Measurements from ENCODE around the gene NFKBIE.

NFKBIE gene

DNA sequence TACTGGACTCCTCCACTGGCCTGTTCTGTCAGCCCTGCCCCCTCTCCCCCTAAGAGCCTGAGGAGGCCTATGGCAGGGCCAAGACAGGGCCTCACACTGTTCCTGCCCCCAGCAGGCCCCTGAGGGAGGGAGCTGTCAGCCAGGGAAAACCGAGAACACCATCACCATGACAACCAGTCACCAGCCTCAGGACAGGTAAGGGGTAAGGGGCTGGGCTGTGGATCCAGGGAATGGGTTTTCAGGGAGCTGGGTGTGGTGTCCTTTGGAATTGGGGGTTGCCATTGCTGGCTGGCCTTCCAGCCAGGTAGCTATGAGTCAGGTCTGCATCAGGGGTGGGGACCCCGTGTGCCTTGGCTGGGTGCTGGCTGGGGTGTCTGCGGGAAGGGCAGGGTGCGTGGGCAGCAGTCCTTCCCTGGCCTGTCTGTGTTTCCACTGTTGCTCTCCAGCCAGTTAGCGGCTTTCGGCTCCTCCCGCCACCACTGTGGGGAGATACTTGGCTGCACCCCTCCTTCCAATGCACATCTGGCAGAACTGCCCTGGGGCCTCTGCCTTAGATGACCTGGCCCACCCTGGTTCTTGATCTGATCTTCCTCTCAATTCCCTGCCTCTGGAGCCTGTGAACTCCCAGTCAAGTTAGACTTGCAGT is 38.1 kb downstream of the NFKBIE start:
- TF ChIP-seq JUND (IDR thresholded peaks at IDR 0.05; ENCODE audit: low read depth): no peak
- DNase-seq (ENCODE audit: low read depth in 1 of 2, low spot score in 1 of 2): no peak
- in situ Hi-C loops (cut with HindIII; ENCODE audit: low pct_unique_long_range_greater_than_20kb, low sequenced_read_pairs): no loop called here

DNA sequence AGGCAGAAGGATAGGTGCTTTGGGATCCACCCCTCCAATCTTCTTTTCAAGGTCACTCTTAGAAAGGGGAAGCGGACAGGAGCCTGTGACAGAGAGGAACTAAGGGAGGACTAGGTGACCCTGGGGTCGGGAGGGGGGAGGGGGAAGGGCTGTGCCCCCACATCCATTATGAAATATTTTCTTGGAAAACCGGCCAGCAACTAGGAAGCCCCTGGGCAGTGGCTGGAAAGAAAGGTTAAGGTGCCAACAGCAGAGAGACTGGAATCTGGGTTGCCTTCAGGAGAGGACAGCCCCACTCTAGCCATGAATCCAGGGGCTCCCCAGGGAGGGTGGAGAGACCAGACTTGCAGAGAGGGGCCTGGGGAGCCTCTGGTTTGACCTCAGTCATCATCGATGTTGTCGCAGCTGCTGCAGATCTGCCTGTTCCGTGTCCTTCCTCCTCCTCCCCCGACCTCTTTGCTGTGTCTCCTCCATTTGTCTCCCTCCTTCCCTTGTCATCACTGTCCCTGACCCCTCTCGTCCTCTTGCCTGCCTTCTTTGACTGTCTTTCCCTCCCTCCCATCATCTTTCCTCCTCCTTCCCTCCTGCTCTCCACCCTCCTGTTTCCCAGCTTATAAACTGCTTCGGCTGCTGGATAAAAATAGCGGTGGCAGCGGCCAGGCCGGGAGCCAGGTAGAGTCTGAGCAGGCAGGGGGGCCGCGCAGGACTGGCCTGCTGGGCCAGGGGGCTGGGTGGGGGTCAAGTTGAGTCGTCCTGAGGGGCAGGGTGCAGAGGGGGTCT is 38.8 kb downstream of the NFKBIE start:
- no peak for DNase-seq (ENCODE audit: low read depth in 1 of 2, low spot score in 1 of 2)
- TF ChIP-seq JUND (IDR thresholded peaks at IDR 0.05; ENCODE audit: low read depth): no peak
- in situ Hi-C loops (cut with HindIII; ENCODE audit: low pct_unique_long_range_greater_than_20kb, low sequenced_read_pairs): no loop called here

DNA sequence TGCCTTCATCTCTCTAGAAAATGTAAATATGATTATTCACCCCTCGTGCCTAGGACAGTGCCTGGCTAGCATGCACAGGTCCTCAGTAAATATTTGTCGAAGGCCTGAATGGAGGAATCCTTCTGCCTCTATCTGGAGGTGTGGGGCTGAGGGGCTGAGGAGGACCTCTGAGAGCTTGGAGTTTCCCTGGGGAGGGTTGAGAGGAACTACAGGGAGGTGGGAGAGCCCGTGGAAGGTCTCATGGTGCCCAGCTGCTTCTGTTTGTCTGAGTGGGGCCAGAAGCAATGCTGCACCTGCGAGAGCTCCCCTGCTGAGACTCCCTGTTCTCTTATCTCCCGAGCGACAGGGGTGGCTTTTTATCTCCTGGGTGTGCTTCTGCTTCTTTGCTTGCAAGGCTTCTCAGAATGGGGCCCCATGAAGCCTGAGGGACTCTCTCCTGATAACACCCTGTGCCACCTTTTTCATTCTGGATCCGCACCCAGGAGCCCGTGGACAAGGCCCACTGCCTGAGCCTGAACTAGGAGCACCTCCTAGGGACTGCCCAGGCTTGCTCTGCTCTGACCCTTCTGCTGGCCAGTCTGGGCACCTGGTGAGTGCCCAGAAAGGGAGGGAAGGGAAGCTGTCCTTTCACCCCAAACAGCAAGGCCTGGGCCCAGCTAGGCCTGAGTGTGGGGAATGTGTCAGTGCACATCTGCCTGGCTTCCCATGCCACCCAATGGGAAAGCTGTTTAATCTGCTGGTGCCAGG is 39.6 kb downstream of the NFKBIE start:
- in situ Hi-C loops (cut with HindIII; ENCODE audit: low pct_unique_long_range_greater_than_20kb, low sequenced_read_pairs): no loop called here
- DNase-seq (ENCODE audit: low read depth in 1 of 2, low spot score in 1 of 2): no peak
- TF ChIP-seq JUND (IDR thresholded peaks at IDR 0.05; ENCODE audit: low read depth): no peak

DNA sequence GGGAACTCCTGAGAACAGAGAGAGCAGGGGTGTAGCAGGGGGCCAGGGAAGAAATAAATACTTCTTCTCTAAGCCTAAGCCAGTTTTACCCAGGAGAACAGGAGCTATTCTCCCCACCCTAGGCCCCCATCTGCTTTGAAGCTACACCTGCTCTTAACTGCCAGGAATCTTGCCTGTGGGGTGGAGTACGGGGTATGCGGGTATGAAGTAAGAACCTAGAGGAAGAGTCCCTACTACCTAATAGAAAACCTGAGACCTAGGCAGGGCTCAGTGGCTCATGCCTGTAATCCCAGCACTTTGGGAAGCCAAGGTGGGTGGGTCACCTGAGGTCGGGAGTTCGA is 40.4 kb downstream of the NFKBIE start:
- in situ Hi-C loops (cut with HindIII; ENCODE audit: low pct_unique_long_range_greater_than_20kb, low sequenced_read_pairs): no loop called here
- DNase-seq (ENCODE audit: low read depth in 1 of 2, low spot score in 1 of 2): no peak

DNA sequence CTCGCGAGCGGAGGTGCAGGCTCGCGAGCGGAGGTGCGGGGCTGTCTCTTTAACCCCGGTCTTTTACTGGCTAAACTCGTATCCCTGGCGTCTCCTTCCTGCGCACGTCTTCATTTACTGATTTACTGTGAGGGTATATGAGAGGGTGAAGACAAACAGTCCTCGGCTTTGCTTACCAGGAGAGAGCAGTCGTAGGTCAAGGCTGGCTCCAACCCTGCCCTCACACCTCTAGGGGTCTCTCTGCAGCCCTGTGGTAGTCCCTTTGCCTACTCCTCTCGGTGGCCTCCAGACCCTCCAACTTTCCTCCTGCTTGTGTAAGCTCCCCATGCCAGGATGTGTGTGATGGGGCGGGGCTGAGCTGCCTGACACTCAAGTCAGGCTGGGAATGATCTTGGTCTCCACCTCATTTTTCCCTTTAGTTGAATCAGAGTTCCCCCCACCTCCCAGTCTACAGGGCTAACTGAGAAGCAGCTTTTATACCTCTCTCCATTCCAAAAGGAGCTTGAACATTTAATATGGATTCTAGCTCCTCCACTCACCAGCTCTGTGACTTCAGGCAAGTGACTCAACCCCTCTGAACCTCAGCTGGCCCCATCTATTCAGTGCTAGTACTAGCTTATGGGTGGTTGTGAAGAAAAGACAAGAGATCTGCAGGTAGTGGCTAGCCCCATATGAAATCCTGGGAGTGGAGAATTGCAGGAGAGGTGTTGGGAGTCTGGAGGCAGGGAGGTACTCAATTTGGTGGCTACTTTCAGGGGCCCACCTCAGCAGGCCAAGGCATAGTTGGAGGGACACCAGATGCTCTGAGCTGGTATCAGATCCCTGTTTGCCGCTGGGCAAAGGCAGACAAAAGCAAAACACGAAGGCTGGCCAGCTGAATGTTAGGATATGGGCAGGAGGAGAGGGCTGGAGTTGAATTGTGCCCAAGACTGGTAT is 41.1 kb downstream of the NFKBIE start:
- in situ Hi-C loops (cut with HindIII; ENCODE audit: low pct_unique_long_range_greater_than_20kb, low sequenced_read_pairs): no loop called here
- no peak for DNase-seq (ENCODE audit: low read depth in 1 of 2, low spot score in 1 of 2)
- no peak for TF ChIP-seq JUND (IDR thresholded peaks at IDR 0.05; ENCODE audit: low read depth)

More for the DNA sequence above, 40.4 kb downstream of the NFKBIE start:
- TF ChIP-seq JUND (IDR thresholded peaks at IDR 0.05; ENCODE audit: low read depth): no peak

DNA sequence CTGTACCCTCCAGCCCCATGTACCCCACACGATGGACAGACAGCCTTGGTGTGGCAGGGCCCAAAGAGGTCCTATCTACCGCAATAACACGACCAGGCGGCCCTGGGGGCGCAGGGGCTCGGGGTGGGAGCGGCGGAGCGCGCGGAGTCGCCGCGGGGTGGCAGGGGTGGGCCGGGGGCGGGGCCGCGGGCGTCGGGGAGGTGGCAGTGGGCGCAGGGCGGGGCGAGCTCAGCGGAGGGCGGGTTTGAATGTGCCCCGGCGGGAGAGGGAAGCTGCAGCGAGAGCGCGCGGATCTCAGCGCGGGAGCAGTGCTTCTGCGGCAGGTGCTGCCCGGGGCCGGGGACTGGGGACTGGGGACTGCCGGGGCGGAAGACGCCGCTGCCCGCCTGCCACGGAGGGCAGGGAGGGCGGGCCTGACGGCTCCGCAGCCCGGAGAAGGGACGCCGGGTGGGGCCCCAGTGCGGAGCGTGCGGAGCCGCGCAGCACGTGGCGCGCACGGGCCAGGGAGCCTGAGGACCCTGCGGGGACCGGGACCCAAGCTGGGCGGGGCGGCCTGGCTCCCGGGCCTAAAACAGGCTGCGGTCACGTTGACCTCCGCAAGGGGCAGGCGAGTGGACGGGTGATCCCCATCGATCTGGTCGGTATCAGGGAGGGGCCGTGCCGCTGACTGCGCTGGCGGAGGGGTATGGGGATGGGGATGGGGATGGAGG is 41.9 kb downstream of the NFKBIE start, which contains the start of gene SLC29A1:
SLC29A1 (plus strand) TSS at position 277 of the 710 bp plus-strand sequence. CDS start 3,719 bp downstream, outside the sequence.
- DNase-seq (ENCODE audit: low read depth in 1 of 2, low spot score in 1 of 2): peak; percentile 72 to 86
- in situ Hi-C loops (cut with HindIII; ENCODE audit: low pct_unique_long_range_greater_than_20kb, low sequenced_read_pairs): no loop called here
- TF ChIP-seq JUND (IDR thresholded peaks at IDR 0.05; ENCODE audit: low read depth): no peak

DNA sequence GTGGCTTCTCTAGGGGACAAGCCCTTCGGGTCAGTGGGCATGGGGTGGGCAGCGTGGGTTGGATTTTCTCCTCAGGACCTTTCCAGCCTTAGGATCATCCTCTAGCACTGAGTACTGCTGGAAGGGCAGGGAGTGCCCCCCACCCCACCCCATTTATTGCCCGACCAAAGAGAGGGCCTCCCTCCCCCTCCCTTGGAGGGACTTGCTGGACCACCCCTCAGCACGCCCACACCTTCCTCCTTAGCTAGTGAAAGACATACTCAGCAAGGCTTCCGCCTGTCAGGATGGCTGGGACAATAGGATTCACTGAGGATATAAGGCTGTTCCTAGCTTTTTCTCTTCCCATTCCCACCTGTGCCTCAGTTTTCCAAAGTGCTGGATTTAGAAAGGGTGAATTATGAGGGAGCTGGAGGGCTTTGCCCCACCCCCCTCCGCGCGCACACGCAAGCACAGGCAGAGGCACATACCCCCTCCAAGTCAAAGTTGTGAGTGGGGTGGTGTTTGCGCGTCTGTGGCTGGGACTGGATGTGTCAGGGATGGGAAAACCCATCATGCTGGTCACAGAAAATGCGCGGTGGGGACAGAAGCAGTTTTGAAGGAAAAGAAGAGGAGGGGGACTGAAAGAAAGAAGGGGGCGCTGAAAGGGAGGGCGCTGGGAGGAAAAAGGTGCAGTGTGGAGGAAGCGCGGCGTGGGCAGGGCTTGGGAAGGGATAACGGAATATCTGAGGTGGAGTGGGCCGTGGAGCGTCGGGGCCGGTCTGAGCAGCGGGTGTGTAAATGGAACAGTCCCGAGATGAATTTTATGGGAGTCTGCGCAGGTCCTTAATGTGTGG is 42.6 kb downstream of the NFKBIE start:
- no peak for TF ChIP-seq JUND (IDR thresholded peaks at IDR 0.05; ENCODE audit: low read depth)
- no peak for DNase-seq (ENCODE audit: low read depth in 1 of 2, low spot score in 1 of 2)
- in situ Hi-C loops (cut with HindIII; ENCODE audit: low pct_unique_long_range_greater_than_20kb, low sequenced_read_pairs): no loop called here

DNA sequence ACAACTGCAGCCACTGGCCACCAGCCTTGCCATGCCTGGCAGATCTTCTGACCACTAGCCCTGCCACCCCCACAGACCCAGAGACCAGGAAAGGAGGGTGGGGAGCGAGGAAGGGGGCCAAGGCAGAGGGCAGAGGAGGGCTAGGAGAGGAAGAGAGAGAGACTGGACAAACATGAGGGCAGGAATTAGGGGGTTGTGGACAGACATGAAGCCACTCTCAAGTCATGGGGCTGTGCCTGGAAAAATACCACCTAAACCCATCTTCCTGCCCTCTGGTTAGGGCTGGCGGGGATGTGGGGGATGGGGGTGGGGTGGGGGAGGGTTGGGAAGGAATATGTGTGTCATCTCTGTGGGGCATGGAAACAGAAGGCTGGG is 43.4 kb downstream of the NFKBIE start:
- in situ Hi-C loops (cut with HindIII; ENCODE audit: low pct_unique_long_range_greater_than_20kb, low sequenced_read_pairs): no loop called here
- DNase-seq (ENCODE audit: low read depth in 1 of 2, low spot score in 1 of 2): no peak
- no peak for TF ChIP-seq JUND (IDR thresholded peaks at IDR 0.05; ENCODE audit: low read depth)

DNA sequence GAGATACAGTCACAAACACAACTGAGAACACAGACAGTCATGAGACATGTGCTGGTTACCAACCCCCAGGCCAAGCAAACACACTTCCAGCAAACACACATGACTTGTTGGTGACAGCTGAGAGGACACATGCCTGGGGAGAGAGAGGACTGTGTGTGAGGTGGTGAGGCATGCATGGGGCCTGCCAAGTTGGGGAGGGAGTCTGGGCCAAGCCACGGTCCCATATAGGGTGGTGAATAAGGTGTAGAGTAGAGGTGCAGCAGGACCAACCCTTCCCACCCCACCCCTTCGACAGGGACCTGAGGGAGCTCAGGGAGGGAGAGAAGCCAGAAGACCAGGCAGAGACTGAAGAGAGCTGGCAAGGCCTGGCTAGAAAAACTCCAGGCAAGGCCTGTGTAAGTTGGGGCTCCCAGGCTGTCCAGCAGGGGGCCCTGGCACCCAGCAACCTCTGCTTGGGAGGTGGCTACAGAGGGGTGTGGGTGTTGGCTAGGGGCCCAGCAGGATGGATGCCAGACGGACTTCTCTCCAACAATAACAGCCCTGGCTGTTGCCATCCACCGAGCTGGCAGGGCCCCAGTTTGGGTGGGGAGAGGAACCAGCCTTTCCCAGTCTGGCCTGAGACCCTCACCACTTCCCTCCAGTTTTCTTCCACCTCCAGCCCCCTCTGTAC is 43.9 kb downstream of the NFKBIE start:
- peak in 1 of 2 experiments; percentile 87 for DNase-seq (ENCODE audit: low read depth in 1 of 2, low spot score in 1 of 2)
- no peak for TF ChIP-seq JUND (IDR thresholded peaks at IDR 0.05; ENCODE audit: low read depth)
- in situ Hi-C loops (cut with HindIII; ENCODE audit: low pct_unique_long_range_greater_than_20kb, low sequenced_read_pairs): no loop called here

DNA sequence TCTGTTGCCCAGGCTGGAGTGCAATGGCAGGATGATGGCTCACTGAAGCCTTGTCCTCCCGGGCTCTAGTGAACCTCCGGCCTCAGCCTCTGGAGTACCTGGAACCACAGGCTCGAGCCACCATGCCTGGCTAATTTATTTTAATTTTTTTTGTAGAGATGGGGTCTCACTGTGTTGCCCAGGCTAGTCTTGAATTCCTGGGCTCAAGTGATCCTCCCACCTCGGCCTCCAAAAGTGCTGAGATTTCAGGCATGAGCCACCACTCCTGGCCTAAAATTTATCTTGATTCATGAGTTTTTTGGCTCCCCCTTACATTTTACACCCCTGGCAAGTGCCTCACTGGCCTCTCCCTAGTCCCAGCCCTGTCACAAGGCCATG is 44.4 kb downstream of the NFKBIE start:
- no peak for DNase-seq (ENCODE audit: low read depth in 1 of 2, low spot score in 1 of 2)
- in situ Hi-C loops (cut with HindIII; ENCODE audit: low pct_unique_long_range_greater_than_20kb, low sequenced_read_pairs): no loop called here
- TF ChIP-seq JUND (IDR thresholded peaks at IDR 0.05; ENCODE audit: low read depth): no peak
